CD4-positive, alpha-beta T cell (primary cell): ENCODE results near the gene RAB17. TPM values are rescaled to one million over a fixed set of nuclear protein-coding genes. Genes with fewer than 3 reads are reported as not detected.

ENCODE experiments used
- ATAC-seq: fragments of 200-7000 bp; cut with Tn5 transposase; one replicate; pipeline ENCODE4 v1.10.0; 2022; ENCODE audit warnings: mild to moderate bottlenecking; ENCODE audit not compliant: poor library complexity
- CTCF ChIA-PET: fragments of 350-600 bp; sonication (Branson Sonifier 250); formaldehyde crosslinking; loops from one replicate; lab custom pipeline; 2021; ENCODE audit warnings: antibody characterized with exemption, inconsistent platforms; lab: Charles Lee
- POLR2A ChIA-PET: fragments of 350-600 bp; sonication (Branson Sonifier 250); formaldehyde crosslinking; loops from one replicate; lab custom pipeline; 2021; ENCODE audit warnings: antibody characterized with exemption, inconsistent platforms; lab: Charles Lee
- DNase-seq, 14 experiments: peaks; one replicate each; pipeline ENCODE4 v3.0.0-alpha.2; 2013 to 2020; ENCODE audit warnings: mixed read lengths in 2 of 14
- H3K27ac ChIP-seq, 2 donors: one replicate each; pipeline versions ENCODE4 v1.5.1 to v1.7.0; 2013; ENCODE audit warnings: low read length in 2 of 2, low read depth in 1 of 2, mild to moderate bottlenecking in 1 of 2
- H3K27me3 ChIP-seq, 2 experiments: 1 replicate in 1 of 2; 2 replicates in 1 of 2; pipeline versions ENCODE4 v1.6.1 to v1.7.0; 2013; ENCODE audit warnings: low read length in 2 of 2, control low read depth in 1 of 2, mild to moderate bottlenecking in 1 of 2, moderate library complexity in 1 of 2; ENCODE audit not compliant: insufficient read depth in 2 of 2, control insufficient read depth in 1 of 2
- H3K36me3 ChIP-seq: one replicate; pipeline ENCODE4 v1.6.1; 2013; ENCODE audit warnings: low read length, control low read depth; ENCODE audit not compliant: insufficient read depth
- H3K4me1 ChIP-seq: one replicate; pipeline ENCODE4 v1.6.1; 2013; ENCODE audit warnings: low read length, control low read depth; ENCODE audit not compliant: insufficient read depth
- H3K4me3 ChIP-seq: one replicate; pipeline ENCODE4 v1.5.1; 2013; ENCODE audit warnings: mild to moderate bottlenecking, low read length, moderate library complexity
- H3K9me3 ChIP-seq, 2 experiments: 1 replicate in 1 of 2; 2 replicates in 1 of 2; pipeline versions ENCODE4 v1.6.1 to v1.7.0; 2013; ENCODE audit warnings: low read length in 2 of 2, mild to moderate bottlenecking in 2 of 2, control low read depth in 1 of 2, moderate library complexity in 1 of 2; ENCODE audit not compliant: control insufficient read depth in 1 of 2, insufficient read depth in 1 of 2
- H3K27ac Mint-ChIP-seq: one replicate; pipeline ENCODE4 v1.8.0; 2020; ENCODE audit warnings: mixed read lengths
- H3K27me3 Mint-ChIP-seq: one replicate; pipeline ENCODE4 v1.8.0; 2021; ENCODE audit warnings: mixed read lengths
- H3K36me3 Mint-ChIP-seq: one replicate; pipeline ENCODE4 v1.8.0; 2021; ENCODE audit warnings: low read depth, mixed read lengths
- H3K4me1 Mint-ChIP-seq: one replicate; pipeline ENCODE4 v1.8.0; 2021; ENCODE audit warnings: low read depth, mixed read lengths
- H3K4me3 Mint-ChIP-seq: one replicate; pipeline ENCODE4 v1.8.0; 2020; ENCODE audit warnings: mild to moderate bottlenecking, mixed read lengths
- H3K9me3 Mint-ChIP-seq: one replicate; pipeline ENCODE4 v1.8.0; 2020; ENCODE audit warnings: mixed read lengths
- intact Hi-C, 2 experiments: fragments of 100-400 bp; cut with DNase I in 1 of 2; cut with micrococcal nuclease in 1 of 2; formaldehyde crosslinking; loops; one replicate each; pipeline versions ENCODE4 v1.15.1 to v1.9.0; 2023 to 2025; cut with DNase I, micrococcal nuclease
- total RNA-seq, 174 experiments: library from RNA in 2 of 174; stranded (reverse) in 2 of 174; gene quantifications; one replicate each; pipeline ENCODE4 v1.2.3 and lab custom pipeline; 2021 to 2026
- TF ChIP-seq, protein P1 (sequence below): fragments of 200-600 bp; IDR thresholded peaks from one replicate; pipeline ENCODE4 v1.8.0; 2022; ENCODE audit warnings: antibody characterized with exemption, mild to moderate bottlenecking

Gene RAB17
- total RNA-seq, 2 experiments from 2014 or later = not detected

DNA sequence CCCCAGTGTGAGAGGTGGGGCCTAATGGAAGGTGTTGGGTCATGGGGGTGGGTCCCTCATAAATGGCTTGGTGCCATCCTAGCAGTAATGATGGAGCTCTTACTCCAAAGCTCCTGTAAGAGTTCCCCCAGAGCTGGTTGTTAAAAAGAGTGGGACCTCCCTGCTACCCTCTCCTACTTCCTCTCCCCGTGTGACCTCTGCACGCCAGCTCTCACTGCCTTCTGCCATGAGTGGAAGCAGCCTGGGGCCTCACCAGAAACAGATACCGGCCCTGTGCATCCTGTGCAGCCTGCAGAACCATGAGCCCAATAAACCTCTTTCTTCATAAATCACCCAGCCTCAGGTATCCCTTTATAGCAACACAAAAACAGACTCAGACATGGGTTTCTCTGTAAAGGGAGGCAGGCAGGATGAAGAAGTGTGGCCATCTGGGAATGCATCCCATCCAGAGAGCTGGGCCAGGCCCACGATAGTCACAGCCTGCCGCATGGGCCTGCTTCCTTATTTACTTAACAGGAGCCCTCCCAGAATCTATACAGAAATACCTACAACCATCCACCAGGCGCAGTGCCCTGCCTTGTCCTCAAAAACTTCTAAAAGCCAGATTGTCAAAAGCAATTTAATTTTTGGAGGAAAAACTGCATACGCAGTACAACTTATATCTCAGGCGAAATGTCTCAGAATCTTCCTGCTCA lies 16.7 kb downstream of the RAB17 start:
- Mint-ChIP-seq H3K36me3 (no peaks in the 10 kb centered on the region), H3K9me3 (no peaks in the 10 kb centered on the region), H3K4me1 (peaks cover 5% of the 10 kb centered on the region), H3K27ac (no peak overlapping the region), H3K4me3 (no peak overlapping the region), H3K27me3 (peaks cover 7% of the 10 kb centered on the region)
- H3K27ac ChIP-seq = no peak overlapping the region
- CTCF ChIA-PET = interaction anchor here (3.1 kb wide), 1 partner anchor 61 kb away, joined by 37 read pairs; no protein-coding TSS in a partner anchor
- ATAC-seq (no peak), DNase-seq (no peak)
- no peaks in the 10 kb centered on the region for H3K9me3 ChIP-seq
- POLR2A ChIA-PET = no interaction called here
- peaks cover 6% of the 10 kb centered on the region for H3K4me1 ChIP-seq
- intact Hi-C loops = loop anchor here (10.0 kb wide), 2 partner anchors 149 to 1229 kb away; no protein-coding TSS in a partner anchor
- H3K4me3 ChIP-seq = no peak overlapping the region
- TF ChIP-seq, protein P1, sequence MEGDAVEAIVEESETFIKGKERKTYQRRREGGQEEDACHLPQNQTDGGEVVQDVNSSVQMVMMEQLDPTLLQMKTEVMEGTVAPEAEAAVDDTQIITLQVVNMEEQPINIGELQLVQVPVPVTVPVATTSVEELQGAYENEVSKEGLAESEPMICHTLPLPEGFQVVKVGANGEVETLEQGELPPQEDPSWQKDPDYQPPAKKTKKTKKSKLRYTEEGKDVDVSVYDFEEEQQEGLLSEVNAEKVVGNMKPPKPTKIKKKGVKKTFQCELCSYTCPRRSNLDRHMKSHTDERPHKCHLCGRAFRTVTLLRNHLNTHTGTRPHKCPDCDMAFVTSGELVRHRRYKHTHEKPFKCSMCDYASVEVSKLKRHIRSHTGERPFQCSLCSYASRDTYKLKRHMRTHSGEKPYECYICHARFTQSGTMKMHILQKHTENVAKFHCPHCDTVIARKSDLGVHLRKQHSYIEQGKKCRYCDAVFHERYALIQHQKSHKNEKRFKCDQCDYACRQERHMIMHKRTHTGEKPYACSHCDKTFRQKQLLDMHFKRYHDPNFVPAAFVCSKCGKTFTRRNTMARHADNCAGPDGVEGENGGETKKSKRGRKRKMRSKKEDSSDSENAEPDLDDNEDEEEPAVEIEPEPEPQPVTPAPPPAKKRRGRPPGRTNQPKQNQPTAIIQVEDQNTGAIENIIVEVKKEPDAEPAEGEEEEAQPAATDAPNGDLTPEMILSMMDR = no peak
- H3K36me3 ChIP-seq = no peaks in the 10 kb centered on the region
- peaks cover 0 to 4% of the 10 kb centered on the region in 2 experiments for H3K27me3 ChIP-seq

DNA sequence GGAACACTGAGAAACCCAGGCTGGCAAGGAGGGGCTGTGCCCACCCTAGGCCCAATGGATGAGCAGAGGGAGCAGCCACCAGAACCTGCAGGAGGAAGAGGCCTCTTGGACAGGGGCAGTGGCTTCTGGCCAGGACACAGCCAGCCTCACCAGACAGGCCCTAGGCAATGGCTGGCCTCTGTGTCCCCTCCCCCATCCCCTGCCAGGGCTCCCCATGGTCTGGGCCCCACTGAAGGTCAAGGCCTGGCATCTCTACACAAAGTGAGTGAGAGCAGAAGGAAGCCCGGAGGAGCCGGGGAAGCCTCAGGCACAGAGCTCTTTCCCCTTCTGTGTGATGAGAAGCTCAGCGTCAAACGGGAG lies 17.8 kb downstream of the RAB17 start:
- no peak overlapping the region for H3K27ac ChIP-seq
- peaks cover 0 to 4% of the 10 kb centered on the region in 2 experiments for H3K27me3 ChIP-seq
- ChIA-PET CTCF (interaction anchor here (0.6 to 3.1 kb wide), 10 partner anchors 9 to 804 kb away, joined by 3 to 37 read pairs (median 5); no protein-coding TSS in a partner anchor), POLR2A (interaction anchor here (1.2 to 1.3 kb wide), 2 partner anchors 60 to 487 kb away, joined by 3 to 5 read pairs; partner anchors contain the start of gene COPS8)
- H3K4me3 ChIP-seq = no peak overlapping the region
- H3K4me3 Mint-ChIP-seq = no peak overlapping the region
- no peak overlapping the region for H3K27ac Mint-ChIP-seq
- TF ChIP-seq, protein P1 = no peak
- intact Hi-C loops = loop anchor here (1.0 to 10.0 kb wide), 4 partner anchors 60 to 1228 kb away; no protein-coding TSS in a partner anchor
- peaks cover 6% of the 10 kb centered on the region for H3K4me1 ChIP-seq
- DNase-seq (no peak), ATAC-seq (no peak)
- peaks cover 7% of the 10 kb centered on the region for H3K27me3 Mint-ChIP-seq
- H3K9me3 ChIP-seq = peaks cover 0 to 4% of the 10 kb centered on the region in 2 experiments
- peaks cover 5% of the 10 kb centered on the region for H3K4me1 Mint-ChIP-seq
- H3K36me3 ChIP-seq = no peaks in the 10 kb centered on the region
- no peaks in the 10 kb centered on the region for H3K36me3 Mint-ChIP-seq
- no peaks in the 10 kb centered on the region for H3K9me3 Mint-ChIP-seq

GRCh38 chr2:237572021-237572741 lies 18.4 kb downstream of the RAB17 start:
- no peaks in the 10 kb centered on the region for H3K36me3 Mint-ChIP-seq
- H3K27me3 ChIP-seq = peaks cover 0 to 4% of the 10 kb centered on the region in 2 experiments
- H3K4me1 ChIP-seq = peaks cover 6% of the 10 kb centered on the region
- intact Hi-C loops = loop anchor here (1.0 to 10.0 kb wide), 4 partner anchors 60 to 1227 kb away; no protein-coding TSS in a partner anchor
- H3K4me3 ChIP-seq = no peak overlapping the region
- peak; percentile 94 for ATAC-seq
- ChIA-PET CTCF (interaction anchor here (0.6 to 3.1 kb wide), 23 partner anchors 9 to 805 kb away, joined by 3 to 37 read pairs (median 4); no protein-coding TSS in a partner anchor), POLR2A (interaction anchor here (1.2 to 1.3 kb wide), 2 partner anchors 59 to 486 kb away, joined by 3 to 5 read pairs; partner anchors contain the start of gene COPS8)
- H3K27ac Mint-ChIP-seq = no peak overlapping the region
- no peaks in the 10 kb centered on the region for H3K36me3 ChIP-seq
- H3K9me3 Mint-ChIP-seq = no peaks in the 10 kb centered on the region
- DNase-seq = peak; percentile 78 to 92 (median 84)
- H3K27ac ChIP-seq = no peak overlapping the region
- peaks cover 0 to 4% of the 10 kb centered on the region in 2 experiments for H3K9me3 ChIP-seq
- H3K27me3 Mint-ChIP-seq = peaks cover 7% of the 10 kb centered on the region
- peaks cover 5% of the 10 kb centered on the region for H3K4me1 Mint-ChIP-seq
- TF ChIP-seq, protein P1 = peak; percentile 99
- no peak overlapping the region for H3K4me3 Mint-ChIP-seq
